HepG2 (cell line): ENCODE data around the gene PCTP. TPM values are rescaled to one million over a fixed set of nuclear protein-coding genes. Genes with fewer than 3 reads are reported as not detected.

Source experiments
- CTCF ChIP-seq: sonication (generic); formaldehyde crosslinking; IDR thresholded peaks from 2 replicates; pipeline ENCODE4 v1.5.0; 2020; ENCODE audit warnings: mild to moderate bottlenecking, missing genetic modification reagents, moderate library complexity
- FLYWCH1 ChIP-seq: sonication (generic); formaldehyde crosslinking; IDR thresholded peaks from 2 replicates; pipeline ENCODE4 v1.8.1; 2023; ENCODE audit warnings: mild to moderate bottlenecking, missing genetic modification reagents
- FOXJ3 ChIP-seq: sonication (generic); formaldehyde crosslinking; IDR thresholded peaks from 2 replicates; pipeline ENCODE4 v1.4.0; 2020; ENCODE audit warnings: missing genetic modification reagents, mild to moderate bottlenecking, borderline replicate concordance
- FUBP1 ChIP-seq: sonication (generic); formaldehyde crosslinking; IDR thresholded peaks from 2 replicates; pipeline ENCODE4 v1.5.1; 2020; ENCODE audit warnings: missing genetic modification reagents, mild to moderate bottlenecking, borderline replicate concordance
- MZF1 ChIP-seq: sonication (generic); formaldehyde crosslinking; IDR thresholded peaks from 2 replicates; pipeline ENCODE4 v1.8.1; 2023; ENCODE audit warnings: mild to moderate bottlenecking, missing genetic modification reagents, borderline replicate concordance
- PCBP1 ChIP-seq: fragments of 200-400 bp; formaldehyde crosslinking; IDR thresholded peaks from 2 replicates; pipeline ENCODE4 v1.6.1; 2017; ENCODE audit warnings: mild to moderate bottlenecking, low read depth, low read length, borderline replicate concordance
- SNRNP70 ChIP-seq: fragments of 200-400 bp; formaldehyde crosslinking; IDR thresholded peaks from 2 replicates; pipeline ENCODE4 v1.6.1; 2017; ENCODE audit warnings: mild to moderate bottlenecking, low read depth, low read length, moderate library complexity
- THRA ChIP-seq: sonication (generic); formaldehyde crosslinking; IDR thresholded peaks from 2 replicates; pipeline ENCODE4 v1.4.0; 2020; ENCODE audit warnings: missing genetic modification reagents, borderline replicate concordance
- WIZ ChIP-seq: sonication (generic); formaldehyde crosslinking; IDR thresholded peaks from 2 replicates; pipeline ENCODE4 v1.5.1; 2020; ENCODE audit warnings: mild to moderate bottlenecking, missing genetic modification reagents
- ZKSCAN8 ChIP-seq: IDR thresholded peaks from 2 replicates; pipeline ENCODE4 v1.6.1; 2016; ENCODE audit warnings: borderline replicate concordance, missing genetic modification reagents, missing compliant biosample characterization
- ZNF234 ChIP-seq: sonication (generic); formaldehyde crosslinking; conservative IDR thresholded peaks from 2 replicates; pipeline ENCODE4 v1.5.1; 2020; ENCODE audit warnings: mild to moderate bottlenecking, missing genetic modification reagents
- ZNF260 ChIP-seq: sonication (generic); formaldehyde crosslinking; IDR thresholded peaks from 2 replicates; pipeline ENCODE4 v1.4.0; 2020; ENCODE audit warnings: missing genetic modification reagents, low read depth, mild to moderate bottlenecking, borderline replicate concordance
- ZNF337 ChIP-seq: sonication (generic); formaldehyde crosslinking; IDR thresholded peaks from 2 replicates; pipeline ENCODE4 v1.5.1; 2020; ENCODE audit warnings: missing genetic modification reagents, low read depth, mild to moderate bottlenecking, borderline replicate concordance
- ZNF780A ChIP-seq: sonication (generic); formaldehyde crosslinking; IDR thresholded peaks from 2 replicates; pipeline ENCODE4 v1.8.0; 2022; ENCODE audit warnings: mild to moderate bottlenecking, missing genetic modification reagents, moderate library complexity
- polyA plus RNA-seq, 8 experiments: library from polyadenylated mRNA; depleted of rRNA in 3 of 8; stranded (reverse) in 7 of 8; unstranded in 1 of 8; fragments of >200 nt; fragmentation: Illumina TruSeq in 4 of 8; extraction: Trizol in 4 of 8; gene quantifications; 2 replicates each; pipeline versions ENCODE4 v1.2.1 to v1.2.3, GENCODE V29; 2011 to 2016; ENCODE audit warnings: low read depth in 4 of 8, missing spikeins in 1 of 8, mixed read lengths in 1 of 8; ENCODE audit not compliant: insufficient read depth in 1 of 8
- total RNA-seq, 5 experiments: library from RNA; depleted of rRNA; stranded (reverse); fragments of >200 nt; fragmentation: Illumina TruSeq; extraction: Trizol; gene quantifications; 2 replicates each; pipeline ENCODE4 v1.2.3, GENCODE V29; 2016; ENCODE audit warnings: low read depth in 1 of 5
- TF ChIP-seq, protein P1 (sequence below): sonication (generic); formaldehyde crosslinking; IDR thresholded peaks from 2 replicates; pipeline ENCODE4 v1.8.1; 2023; ENCODE audit warnings: mild to moderate bottlenecking, moderate library complexity, missing genetic modification reagents
- TF ChIP-seq, protein P2 (sequence below): sonication (generic); formaldehyde crosslinking; IDR thresholded peaks from 2 replicates; pipeline ENCODE4 v1.5.1; 2020; ENCODE audit warnings: mild to moderate bottlenecking, missing genetic modification reagents, borderline replicate concordance
- TF ChIP-seq, protein P3 (sequence below): sonication (generic); formaldehyde crosslinking; IDR thresholded peaks from 2 replicates; pipeline ENCODE4 v1.4.0; 2020; ENCODE audit warnings: mild to moderate bottlenecking, missing genetic modification reagents

The PCTP gene
- total and polyA plus RNA-seq, 2 of the 13 experiments (the other 11 are each of a cell fraction or from before 2014, with no cell fraction given), result 37.1 to 50.7 TPM

GRCh38 chr17:55762086-55762858, 11.4 kb downstream of the PCTP start (continued):
- no peak for TF ChIP-seq FUBP1 (CRISPR knock-in tag)
- no peak for TF ChIP-seq ZNF337 (CRISPR knock-in tag)
- TF ChIP-seq SNRNP70, result no peak
- TF ChIP-seq CTCF (CRISPR knock-in tag), result no peak
- no peak for TF ChIP-seq WIZ
- TF ChIP-seq ZNF234 (CRISPR knock-in tag), result no peak
- no peak; the same call in 1 of the 2 replicates for TF ChIP-seq FOXJ3 (CRISPR knock-in tag)
- TF ChIP-seq, protein P1, sequence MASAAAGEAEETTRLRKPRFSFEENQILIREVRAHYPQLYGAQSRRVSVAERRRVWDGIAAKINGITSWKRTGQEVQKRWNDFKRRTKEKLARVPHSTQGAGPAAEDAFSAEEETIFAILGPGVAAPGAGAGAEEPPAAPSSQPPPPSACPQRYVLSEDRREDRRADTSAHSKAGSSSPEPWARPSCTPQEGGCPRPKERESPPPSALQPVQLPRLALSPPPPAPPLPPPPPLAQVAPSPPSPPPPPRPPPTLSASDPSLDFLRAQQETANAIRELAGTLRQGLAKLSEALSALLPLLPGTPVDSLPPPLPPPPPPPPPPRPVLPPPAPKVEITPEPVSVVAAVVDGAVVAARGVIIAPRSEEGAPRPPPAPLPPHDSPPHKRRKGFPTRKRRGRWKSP (CRISPR knock-in tag), result no peak
- no peak for TF ChIP-seq ZNF780A (CRISPR knock-in tag)
- TF ChIP-seq, protein P2, sequence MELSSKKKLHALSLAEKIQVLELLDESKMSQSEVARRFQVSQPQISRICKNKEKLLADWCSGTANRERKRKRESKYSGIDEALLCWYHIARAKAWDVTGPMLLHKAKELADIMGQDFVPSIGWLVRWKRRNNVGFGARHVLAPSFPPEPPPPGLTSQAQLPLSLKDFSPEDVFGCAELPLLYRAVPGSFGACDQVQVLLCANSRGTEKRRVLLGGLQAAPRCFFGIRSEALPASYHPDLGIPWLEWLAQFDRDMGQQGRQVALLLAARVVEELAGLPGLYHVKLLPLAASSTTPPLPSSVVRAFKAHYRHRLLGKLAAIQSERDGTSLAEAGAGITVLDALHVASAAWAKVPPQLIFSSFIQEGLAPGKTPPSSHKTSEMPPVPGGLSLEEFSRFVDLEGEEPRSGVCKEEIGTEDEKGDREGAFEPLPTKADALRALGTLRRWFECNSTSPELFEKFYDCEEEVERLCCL (CRISPR knock-in tag), result no peak
- TF ChIP-seq THRA (CRISPR knock-in tag), result no peak
- TF ChIP-seq, protein P3, sequence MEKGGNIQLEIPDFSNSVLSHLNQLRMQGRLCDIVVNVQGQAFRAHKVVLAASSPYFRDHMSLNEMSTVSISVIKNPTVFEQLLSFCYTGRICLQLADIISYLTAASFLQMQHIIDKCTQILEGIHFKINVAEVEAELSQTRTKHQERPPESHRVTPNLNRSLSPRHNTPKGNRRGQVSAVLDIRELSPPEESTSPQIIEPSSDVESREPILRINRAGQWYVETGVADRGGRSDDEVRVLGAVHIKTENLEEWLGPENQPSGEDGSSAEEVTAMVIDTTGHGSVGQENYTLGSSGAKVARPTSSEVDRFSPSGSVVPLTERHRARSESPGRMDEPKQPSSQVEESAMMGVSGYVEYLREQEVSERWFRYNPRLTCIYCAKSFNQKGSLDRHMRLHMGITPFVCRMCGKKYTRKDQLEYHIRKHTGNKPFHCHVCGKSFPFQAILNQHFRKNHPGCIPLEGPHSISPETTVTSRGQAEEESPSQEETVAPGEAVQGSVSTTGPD (CRISPR knock-in tag), result no peak
- no peak for TF ChIP-seq FLYWCH1 (CRISPR knock-in tag)
- no peak for TF ChIP-seq ZKSCAN8 (CRISPR knock-in tag)
- no peak for TF ChIP-seq MZF1
- TF ChIP-seq ZNF260, result no peak
- TF ChIP-seq PCBP1, result no peak
